Neuron (in vitro differentiated cells): ENCODE data around the gene UNCX.
"Not testable (repeated sequence)": the region's sequence is repeated elsewhere in the genome, so short reads cannot be mapped to it uniquely, and the experiment has no call there.

Source experiments
- H2AFZ ChIP-seq: one replicate; pipeline ENCODE4 v1.6.1; 2013; ENCODE audit warnings: low read depth, mild to moderate bottlenecking, inconsistent platforms, low read length, moderate library complexity
- H3K27me3 ChIP-seq: one replicate; pipeline ENCODE4 v1.6.1; 2013; ENCODE audit warnings: low read length; ENCODE audit not compliant: insufficient read depth
- H3K36me3 ChIP-seq: one replicate; pipeline ENCODE4 v1.6.1; 2013; ENCODE audit warnings: low read length; ENCODE audit not compliant: insufficient read depth
- H3K4me1 ChIP-seq: one replicate; pipeline ENCODE4 v1.6.1; 2013; ENCODE audit warnings: low read length; ENCODE audit not compliant: insufficient read depth
- H3K4me3 ChIP-seq: 2 replicates; pipeline ENCODE4 v1.5.1; 2013; ENCODE audit warnings: mild to moderate bottlenecking, low read length, moderate library complexity
- H3K9me3 ChIP-seq: one replicate; pipeline ENCODE4 v1.6.1; 2013; ENCODE audit warnings: low read length

The UNCX gene

GRCh38 chr7:1279041-1279440 lies 46.4 kb downstream of the UNCX start:
- H3K9me3 ChIP-seq = peaks cover 2% of the 10 kb centered on the region
- no peaks in the 10 kb centered on the region for H3K4me1 ChIP-seq
- H2AFZ ChIP-seq = no peak overlapping the region
- H3K27me3 ChIP-seq = peaks cover 6% of the 10 kb centered on the region
- H3K36me3 ChIP-seq = no peaks in the 10 kb centered on the region
- H3K4me3 ChIP-seq = no peak overlapping the region

DNA sequence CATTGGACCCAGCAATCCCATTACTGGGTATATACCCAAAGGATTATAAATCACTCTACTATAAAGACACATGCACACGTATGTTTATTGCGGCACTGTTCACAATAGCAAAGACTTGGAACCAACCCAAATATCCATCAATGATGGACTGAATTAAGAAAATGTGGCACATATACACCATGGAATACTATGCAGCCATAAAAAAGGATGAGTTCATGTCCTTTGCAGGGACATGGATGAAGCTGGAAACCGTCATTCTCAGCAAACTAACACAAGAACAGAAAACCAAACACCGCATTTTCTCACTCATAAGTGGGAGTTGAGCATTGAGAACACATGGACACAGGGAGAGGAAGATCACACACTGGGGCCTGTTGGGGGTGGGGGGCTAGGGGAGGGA lies 47.2 kb downstream of the UNCX start:
- not testable (repeated sequence) for H3K9me3 ChIP-seq, H2AFZ ChIP-seq, H3K27me3 ChIP-seq, H3K4me3 ChIP-seq, H3K36me3 ChIP-seq, H3K4me1 ChIP-seq

DNA sequence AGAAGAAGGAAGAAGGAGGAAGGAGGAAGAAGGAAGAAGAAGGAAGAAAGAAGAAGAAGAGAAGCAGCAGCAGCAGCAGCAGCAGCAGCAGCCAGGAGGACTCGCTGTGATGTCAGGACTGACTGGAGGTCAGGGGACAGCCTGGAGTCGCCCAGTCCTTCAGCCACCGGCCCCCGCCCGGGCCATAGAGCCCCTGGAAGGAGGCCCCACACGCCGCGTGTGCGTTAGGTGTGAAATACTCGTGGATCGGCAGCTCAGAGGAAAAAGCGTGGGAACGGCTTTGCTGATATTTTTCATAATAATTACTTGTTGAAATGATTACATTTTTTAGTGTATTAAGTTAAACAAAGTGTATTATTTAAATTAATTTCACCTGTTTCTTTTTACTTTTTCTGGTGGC lies 48.4 kb downstream of the UNCX start:
- H3K36me3 ChIP-seq = no peaks in the 10 kb centered on the region
- no peak overlapping the region for H2AFZ ChIP-seq
- H3K27me3 ChIP-seq = peaks cover 13% of the 10 kb centered on the region
- no peaks in the 10 kb centered on the region for H3K4me1 ChIP-seq
- no peak overlapping the region for H3K4me3 ChIP-seq
- H3K9me3 ChIP-seq = peaks cover 2% of the 10 kb centered on the region

DNA sequence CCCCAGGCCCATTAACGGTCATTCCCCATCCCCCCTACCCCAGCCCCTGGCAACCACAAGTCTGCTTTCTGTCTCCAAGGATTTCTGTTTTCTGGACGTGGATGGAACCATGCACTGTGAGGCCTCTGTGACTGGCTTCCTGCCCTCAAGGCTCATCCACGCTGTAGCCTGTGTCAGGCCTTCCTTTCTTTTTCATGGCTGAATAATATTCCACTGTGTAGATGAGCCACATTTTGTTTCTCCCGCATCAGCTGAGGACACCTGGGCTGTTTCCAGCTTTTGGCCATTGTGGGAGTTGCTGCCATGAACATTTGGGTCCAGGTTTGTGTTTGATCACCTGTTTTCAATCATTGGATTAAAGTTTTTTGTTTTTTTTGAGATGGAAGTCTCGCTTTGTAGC lies 50.0 kb downstream of the UNCX start:
- H3K9me3 ChIP-seq = no peaks in the 10 kb centered on the region
- no peaks in the 10 kb centered on the region for H3K4me1 ChIP-seq
- no peak overlapping the region for H3K4me3 ChIP-seq
- H3K27me3 ChIP-seq = peaks cover 19% of the 10 kb centered on the region
- H2AFZ ChIP-seq = no peak overlapping the region
- no peaks in the 10 kb centered on the region for H3K36me3 ChIP-seq

GRCh38 chr7:1283337-1283736 lies 50.7 kb downstream of the UNCX start:
- no peak overlapping the region for H3K4me3 ChIP-seq
- no peaks in the 10 kb centered on the region for H3K4me1 ChIP-seq
- no peaks in the 10 kb centered on the region for H3K9me3 ChIP-seq
- H3K27me3 ChIP-seq = peaks cover 26% of the 10 kb centered on the region
- no peaks in the 10 kb centered on the region for H3K36me3 ChIP-seq
- no peak overlapping the region for H2AFZ ChIP-seq

- no peak overlapping the region for H3K4me3 ChIP-seq
- no peak overlapping the region for H2AFZ ChIP-seq
- no peaks in the 10 kb centered on the region for H3K36me3 ChIP-seq
- no peaks in the 10 kb centered on the region for H3K9me3 ChIP-seq
- no peaks in the 10 kb centered on the region for H3K4me1 ChIP-seq
- peaks cover 34% of the 10 kb centered on the region for H3K27me3 ChIP-seq
Observed at GRCh38 chr7:1283941-1284742, 51.5 kb downstream of the UNCX start.

- H3K9me3 ChIP-seq = no peaks in the 10 kb centered on the region
- no peaks in the 10 kb centered on the region for H3K4me1 ChIP-seq
- H3K27me3 ChIP-seq = peaks cover 40% of the 10 kb centered on the region
- no peaks in the 10 kb centered on the region for H3K36me3 ChIP-seq
- no peak overlapping the region for H3K4me3 ChIP-seq
- H2AFZ ChIP-seq = no peak overlapping the region
Observed at GRCh38 chr7:1284743-1285458, 52.2 kb downstream of the UNCX start.

DNA sequence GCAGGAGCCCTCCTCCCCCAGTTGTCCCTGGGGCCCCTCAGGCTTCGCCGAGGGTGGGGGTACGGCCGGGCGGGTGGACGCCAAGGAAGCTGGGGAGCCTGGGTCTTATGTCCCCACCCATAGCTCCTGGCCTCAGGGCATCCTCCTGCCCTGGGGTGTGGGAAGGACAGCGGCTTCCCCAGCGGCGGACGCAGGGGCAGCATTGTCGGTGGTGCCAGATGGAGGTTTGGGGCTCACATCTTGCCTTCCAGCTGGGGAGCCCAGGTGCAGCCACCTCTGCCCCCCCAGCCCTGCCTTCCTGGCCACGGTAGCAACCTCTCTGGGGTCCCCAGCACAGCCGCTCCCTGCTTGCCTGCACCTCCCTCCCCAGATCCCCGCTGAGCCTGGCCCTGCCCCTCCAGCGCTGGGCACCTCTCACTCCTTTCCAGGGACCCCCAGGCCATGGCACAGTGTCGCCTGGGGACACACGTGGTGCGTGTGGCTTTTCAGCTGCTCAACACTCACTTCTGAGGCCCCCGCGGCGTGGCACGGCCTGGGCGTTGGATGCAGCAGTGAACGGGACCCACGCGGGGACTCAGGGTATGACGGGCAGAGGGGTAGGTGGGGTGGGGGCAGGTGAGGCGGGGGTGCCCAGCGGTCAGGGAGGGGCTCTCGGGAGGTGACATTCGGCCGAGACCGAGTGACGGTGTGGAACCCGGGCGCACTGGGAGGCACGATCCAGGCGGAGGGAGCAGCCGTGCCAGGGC lies 53.1 kb downstream of the UNCX start:
- no peak overlapping the region for H3K4me3 ChIP-seq

More for the DNA sequence above, 53.1 kb downstream of the UNCX start:
- Histone ChIP-seq H3K36me3 (no peaks in the 10 kb centered on the region), H2AFZ (no peak overlapping the region), H3K27me3 (peaks cover 48% of the 10 kb centered on the region), H3K9me3 (no peaks in the 10 kb centered on the region), H3K4me1 (peaks cover 8% of the 10 kb centered on the region)
